ENCODE measurements around the gene TSPAN9. TPM values are rescaled to one million over a fixed set of nuclear protein-coding genes. Genes with fewer than 3 reads are reported as not detected.

TSPAN9 gene
- total RNA-seq, 3 donors from 2014 or later = 0.68 to 1.4 (median 0.95) TPM

- Mint-ChIP-seq H3K4me3 (no peak overlapping the region), H3K9me3 (no peaks in the 10 kb centered on the region), H3K4me1 (ENCODE audit: low read depth) (no peaks in the 10 kb centered on the region), H3K36me3 (ENCODE audit: insufficient read depth) (no peaks in the 10 kb centered on the region), H3K27me3 (ENCODE audit: low read depth) (peaks cover 28% of the 10 kb centered on the region)
- no peak for ATAC-seq
- DNase-seq = no peak
These were observed 37.0 kb upstream of the TSPAN9 start for GRCh38 chr12:3040026-3040656.

- ATAC-seq = no peak
- no peaks in the 10 kb centered on the region for H3K36me3 Mint-ChIP-seq (ENCODE audit: insufficient read depth)
- peaks cover 30% of the 10 kb centered on the region for H3K27me3 Mint-ChIP-seq (ENCODE audit: low read depth)
- H3K4me1 Mint-ChIP-seq (ENCODE audit: low read depth) = no peaks in the 10 kb centered on the region
- H3K4me3 Mint-ChIP-seq = no peak overlapping the region
- no peaks in the 10 kb centered on the region for H3K9me3 Mint-ChIP-seq
- DNase-seq = no peak
These were observed 36.3 kb upstream of the TSPAN9 start for GRCh38 chr12:3040663-3041544.

- Mint-ChIP-seq H3K36me3 (ENCODE audit: insufficient read depth) (no peaks in the 10 kb centered on the region), H3K4me3 (no peak overlapping the region), H3K4me1 (ENCODE audit: low read depth) (no peaks in the 10 kb centered on the region), H3K27me3 (ENCODE audit: low read depth) (peaks cover 30% of the 10 kb centered on the region), H3K9me3 (no peaks in the 10 kb centered on the region)
- DNase-seq (no peak), ATAC-seq (peak; percentile 84 to 89)
These were observed 35.5 kb upstream of the TSPAN9 start for GRCh38 chr12:3041558-3042164.

GRCh38 chr12:3042394-3042793 is 34.8 kb upstream of the TSPAN9 start:
- Mint-ChIP-seq H3K9me3 (no peaks in the 10 kb centered on the region), H3K27me3 (ENCODE audit: low read depth) (peaks cover 31% of the 10 kb centered on the region), H3K4me1 (ENCODE audit: low read depth) (no peaks in the 10 kb centered on the region), H3K4me3 (no peak overlapping the region), H3K36me3 (ENCODE audit: insufficient read depth) (no peaks in the 10 kb centered on the region)
- no peak for ATAC-seq
- no peak for DNase-seq

- H3K36me3 Mint-ChIP-seq (ENCODE audit: insufficient read depth) = no peaks in the 10 kb centered on the region
- ATAC-seq (no peak), DNase-seq (no peak)
- no peak overlapping the region for H3K4me3 Mint-ChIP-seq
- H3K27me3 Mint-ChIP-seq (ENCODE audit: low read depth) = peaks cover 35% of the 10 kb centered on the region
- no peaks in the 10 kb centered on the region for H3K4me1 Mint-ChIP-seq (ENCODE audit: low read depth)
- H3K9me3 Mint-ChIP-seq = no peaks in the 10 kb centered on the region
These were observed 34.4 kb upstream of the TSPAN9 start for GRCh38 chr12:3042826-3043225.

GRCh38 chr12:3043406-3043805 is 33.8 kb upstream of the TSPAN9 start:
- H3K27me3 Mint-ChIP-seq (ENCODE audit: low read depth) = peaks cover 37% of the 10 kb centered on the region
- no peaks in the 10 kb centered on the region for H3K4me1 Mint-ChIP-seq (ENCODE audit: low read depth)
- no peak for ATAC-seq
- H3K4me3 Mint-ChIP-seq = no peak overlapping the region
- DNase-seq = no peak
- H3K9me3 Mint-ChIP-seq = no peaks in the 10 kb centered on the region
- H3K36me3 Mint-ChIP-seq (ENCODE audit: insufficient read depth) = no peaks in the 10 kb centered on the region

GRCh38 chr12:3044141-3044630 is 33.0 kb upstream of the TSPAN9 start:
- H3K9me3 Mint-ChIP-seq = no peaks in the 10 kb centered on the region
- ATAC-seq (no peak), DNase-seq (no peak)
- H3K36me3 Mint-ChIP-seq (ENCODE audit: insufficient read depth) = no peaks in the 10 kb centered on the region
- H3K27me3 Mint-ChIP-seq (ENCODE audit: low read depth) = peaks cover 37% of the 10 kb centered on the region
- H3K4me1 Mint-ChIP-seq (ENCODE audit: low read depth) = no peaks in the 10 kb centered on the region
- H3K4me3 Mint-ChIP-seq = no peak overlapping the region

GRCh38 chr12:3045494-3045893 is 31.7 kb upstream of the TSPAN9 start:
- no peaks in the 10 kb centered on the region for H3K36me3 Mint-ChIP-seq (ENCODE audit: insufficient read depth)
- ATAC-seq = no peak

GRCh38 chr12:3045989-3046388 is 31.2 kb upstream of the TSPAN9 start:
- H3K36me3 Mint-ChIP-seq (ENCODE audit: insufficient read depth) = no peaks in the 10 kb centered on the region

More at GRCh38 chr12:3045494-3045893, 31.7 kb upstream of the TSPAN9 start:
- peaks cover 40% of the 10 kb centered on the region for H3K27me3 Mint-ChIP-seq (ENCODE audit: low read depth)
- H3K9me3 Mint-ChIP-seq = no peaks in the 10 kb centered on the region
- H3K4me3 Mint-ChIP-seq = no peak overlapping the region
- DNase-seq = no peak
- no peaks in the 10 kb centered on the region for H3K4me1 Mint-ChIP-seq (ENCODE audit: low read depth)

GRCh38 chr12:3046441-3047200 is 30.6 kb upstream of the TSPAN9 start:
- Mint-ChIP-seq H3K4me3 (no peak overlapping the region), H3K9me3 (no peaks in the 10 kb centered on the region), H3K4me1 (ENCODE audit: low read depth) (no peaks in the 10 kb centered on the region), H3K27me3 (ENCODE audit: low read depth) (peaks cover 39% of the 10 kb centered on the region), H3K36me3 (ENCODE audit: insufficient read depth) (no peaks in the 10 kb centered on the region)
- DNase-seq = no peak
- ATAC-seq = no peak

More at GRCh38 chr12:3045989-3046388, 31.2 kb upstream of the TSPAN9 start:
- Mint-ChIP-seq H3K4me1 (ENCODE audit: low read depth) (no peaks in the 10 kb centered on the region), H3K9me3 (no peaks in the 10 kb centered on the region), H3K4me3 (no peak overlapping the region), H3K27me3 (ENCODE audit: low read depth) (peaks cover 40% of the 10 kb centered on the region)
- no peak for DNase-seq
- ATAC-seq = no peak

GRCh38 chr12:3047961-3048360 is 29.2 kb upstream of the TSPAN9 start:
- peaks cover 31% of the 10 kb centered on the region for H3K27me3 Mint-ChIP-seq (ENCODE audit: low read depth)
- H3K9me3 Mint-ChIP-seq = no peaks in the 10 kb centered on the region
- no peaks in the 10 kb centered on the region for H3K4me1 Mint-ChIP-seq (ENCODE audit: low read depth)
- DNase-seq (no peak), ATAC-seq (no peak)
- H3K36me3 Mint-ChIP-seq (ENCODE audit: insufficient read depth) = no peaks in the 10 kb centered on the region
- H3K4me3 Mint-ChIP-seq = no peak overlapping the region

- Mint-ChIP-seq H3K36me3 (ENCODE audit: insufficient read depth) (no peaks in the 10 kb centered on the region), H3K9me3 (no peaks in the 10 kb centered on the region), H3K4me1 (ENCODE audit: low read depth) (no peaks in the 10 kb centered on the region), H3K4me3 (no peak overlapping the region), H3K27me3 (ENCODE audit: low read depth) (peaks cover 26% of the 10 kb centered on the region)
- DNase-seq (no peak), ATAC-seq (no peak)
These were observed 28.6 kb upstream of the TSPAN9 start for GRCh38 chr12:3048540-3048939.

GRCh38 chr12:3049176-3049575 is 28.0 kb upstream of the TSPAN9 start:
- Mint-ChIP-seq H3K36me3 (ENCODE audit: insufficient read depth) (no peaks in the 10 kb centered on the region), H3K27me3 (ENCODE audit: low read depth) (peaks cover 20% of the 10 kb centered on the region), H3K4me3 (no peak overlapping the region), H3K4me1 (ENCODE audit: low read depth) (no peaks in the 10 kb centered on the region), H3K9me3 (no peaks in the 10 kb centered on the region)
- ATAC-seq (no peak), DNase-seq (no peak)

Data from activated T-cell treated with anti-CD3 and anti-CD28 coated beads, Interleukin-2, amount 50 U/mL, for 4 hours (primary cell).